GM23248 (cell line): ENCODE results near the gene SH2D3A.

ENCODE experiments used
- EZH2 ChIP-seq: fragments of 200-600 bp; sonication (generic); IDR thresholded peaks from 2 replicates; pipeline ENCODE4 v1.6.1; 2018; ENCODE audit warnings: antibody characterized with exemption, mild to moderate bottlenecking; ENCODE audit not compliant: insufficient read depth, poor library complexity, severe bottlenecking
- EZH2phosphoT487 ChIP-seq: fragments of 200-600 bp; sonication (generic); IDR thresholded peaks from 2 replicates; pipeline ENCODE4 v1.6.1; 2018; ENCODE audit warnings: antibody characterized with exemption, moderate library complexity, mild to moderate bottlenecking, low read depth; ENCODE audit not compliant: insufficient read depth

- TF ChIP-seq EZH2 = no peak
- no peak for TF ChIP-seq EZH2phosphoT487
Measured at GRCh38 chr19:6768236-6768785, 1.1 kb upstream of the SH2D3A start.
